HepG2 (cell line): ENCODE results near the gene LSM14B. TPM values are rescaled to one million over a fixed set of nuclear protein-coding genes. Genes with fewer than 3 reads are reported as not detected.

Experiments used
- CREB1 ChIP-seq, 2 experiments: fragments of 450-650 bp in 1 of 2; IDR thresholded peaks; 2 replicates each; pipeline ENCODE4 v1.6.1; 2016 to 2017; ENCODE audit warnings: control low read depth in 1 of 2, mild to moderate bottlenecking in 1 of 2, missing compliant biosample characterization in 1 of 2, missing genetic modification characterization in 1 of 2
- GLI4 ChIP-seq: sonication (generic); formaldehyde crosslinking; IDR thresholded peaks from 2 replicates; pipeline ENCODE4 v1.5.1; 2020; ENCODE audit warnings: missing genetic modification reagents, mild to moderate bottlenecking, moderate library complexity, borderline replicate concordance
- HDAC1 ChIP-seq: sonication (generic); formaldehyde crosslinking; IDR thresholded peaks from 2 replicates; pipeline ENCODE4 v1.5.1; 2020; ENCODE audit warnings: mild to moderate bottlenecking, missing genetic modification reagents
- HNRNPH1 ChIP-seq: fragments of 200-400 bp; formaldehyde crosslinking; optimal IDR thresholded peaks from 2 replicates; pipeline ENCODE3; 2017; ENCODE audit warnings: mild to moderate bottlenecking, low read depth, low read length
- HNRNPUL1 ChIP-seq: fragments of 200-400 bp; formaldehyde crosslinking; IDR thresholded peaks from 2 replicates; pipeline ENCODE4 v1.6.1; 2017; ENCODE audit warnings: low read depth, mild to moderate bottlenecking, low read length, moderate library complexity
- JUNB ChIP-seq: sonication (generic); formaldehyde crosslinking; IDR thresholded peaks from 2 replicates; pipeline ENCODE4 v1.8.0; 2022; ENCODE audit warnings: missing genetic modification reagents, mild to moderate bottlenecking, borderline replicate concordance
- MYC ChIP-seq: sonication (generic); formaldehyde crosslinking; IDR thresholded peaks from 2 replicates; pipeline ENCODE4 v1.9.0; 2021; ENCODE audit warnings: missing genetic modification reagents, borderline replicate concordance
- NCOR1 ChIP-seq: fragments of 200-600 bp; sonication (generic); IDR thresholded peaks from 2 replicates; pipeline ENCODE4 v1.7.0; 2017; ENCODE audit warnings: antibody characterized with exemption, low read length, borderline replicate concordance
- NR2F6 ChIP-seq, 2 experiments: IDR thresholded peaks; 2 replicates each; pipeline ENCODE4 v1.6.1; 2016; ENCODE audit warnings: antibody characterized with exemption in 1 of 2, mild to moderate bottlenecking in 1 of 2
- REPIN1 ChIP-seq: sonication (generic); formaldehyde crosslinking; IDR thresholded peaks from 2 replicates; pipeline ENCODE4 v1.8.0; 2022; ENCODE audit warnings: missing genetic modification reagents, low read depth, mild to moderate bottlenecking, borderline replicate concordance
- RFX1 ChIP-seq: fragments of 450-650 bp; IDR thresholded peaks from 2 replicates; pipeline ENCODE4 v1.6.1; 2017
- RNF2 ChIP-seq: fragments of 450-650 bp; conservative IDR thresholded peaks from 2 replicates; pipeline ENCODE4 v1.6.1; 2016; ENCODE audit warnings: low read depth
- ZBTB21 ChIP-seq: sonication (generic); formaldehyde crosslinking; IDR thresholded peaks from 2 replicates; pipeline ENCODE4 v1.4.0; 2020; ENCODE audit warnings: missing genetic modification reagents
- ZFP1 ChIP-seq: IDR thresholded peaks from 2 replicates; pipeline ENCODE4 v1.6.1; 2016
- ZMYM3 ChIP-seq: sonication (generic); formaldehyde crosslinking; IDR thresholded peaks from 2 replicates; pipeline ENCODE4 v1.5.1; 2020; ENCODE audit warnings: mild to moderate bottlenecking, missing genetic modification reagents
- ZNF235 ChIP-seq: sonication (generic); formaldehyde crosslinking; IDR thresholded peaks from 2 replicates; pipeline ENCODE4 v1.8.1; 2023; ENCODE audit warnings: mild to moderate bottlenecking, missing genetic modification reagents, borderline replicate concordance
- ZNF274 ChIP-seq: sonication (generic); formaldehyde crosslinking; IDR thresholded peaks from 2 replicates; pipeline ENCODE4 v1.5.1; 2020; ENCODE audit warnings: mild to moderate bottlenecking, missing genetic modification reagents
- ZNF331 ChIP-seq: sonication (generic); formaldehyde crosslinking; IDR thresholded peaks from 2 replicates; pipeline ENCODE4 v1.4.0; 2020; ENCODE audit warnings: missing genetic modification reagents
- ZNF775 ChIP-seq: sonication (generic); formaldehyde crosslinking; IDR thresholded peaks from 2 replicates; pipeline ENCODE4 v1.4.0; 2020; ENCODE audit warnings: missing genetic modification reagents, mild to moderate bottlenecking, moderate library complexity, borderline replicate concordance
- ZNF841 ChIP-seq: sonication (generic); formaldehyde crosslinking; IDR thresholded peaks from 2 replicates; pipeline ENCODE4 v1.8.1; 2023; ENCODE audit warnings: missing genetic modification reagents, borderline replicate concordance
- ZNF878 ChIP-seq: sonication (generic); formaldehyde crosslinking; IDR thresholded peaks from 2 replicates; pipeline ENCODE4 v1.8.1; 2023; ENCODE audit warnings: mild to moderate bottlenecking, missing genetic modification reagents, moderate library complexity
- polyA plus RNA-seq, 8 experiments: library from polyadenylated mRNA; depleted of rRNA in 3 of 8; stranded (reverse) in 7 of 8; unstranded in 1 of 8; fragments of >200 nt; fragmentation: Illumina TruSeq in 4 of 8; extraction: Trizol in 4 of 8; gene quantifications; 2 replicates each; pipeline versions ENCODE4 v1.2.1 to v1.2.3, GENCODE V29; 2011 to 2016; ENCODE audit warnings: low read depth in 4 of 8, missing spikeins in 1 of 8, mixed read lengths in 1 of 8; ENCODE audit not compliant: insufficient read depth in 1 of 8
- total RNA-seq, 5 experiments: library from RNA; depleted of rRNA; stranded (reverse); fragments of >200 nt; fragmentation: Illumina TruSeq; extraction: Trizol; gene quantifications; 2 replicates each; pipeline ENCODE4 v1.2.3, GENCODE V29; 2016; ENCODE audit warnings: low read depth in 1 of 5
- TF ChIP-seq, protein P1 (sequence below): sonication (generic); formaldehyde crosslinking; IDR thresholded peaks from 2 replicates; pipeline ENCODE4 v1.4.0; 2020; ENCODE audit warnings: mild to moderate bottlenecking, missing genetic modification reagents, borderline replicate concordance
- TF ChIP-seq, protein P2 (sequence below): sonication (generic); IDR thresholded peaks from 2 replicates; pipeline ENCODE4 v1.6.1; 2016; ENCODE audit warnings: low read depth, borderline replicate concordance
- TF ChIP-seq, protein P3 (sequence below): IDR thresholded peaks from 2 replicates; pipeline ENCODE4 v1.6.1; 2016; ENCODE audit warnings: low read depth, borderline replicate concordance

Gene LSM14B
- total and polyA plus RNA-seq, 2 of the 13 experiments (the other 11 are each of a cell fraction or from before 2014, with no cell fraction given) = 43.3 to 79.2 TPM

DNA sequence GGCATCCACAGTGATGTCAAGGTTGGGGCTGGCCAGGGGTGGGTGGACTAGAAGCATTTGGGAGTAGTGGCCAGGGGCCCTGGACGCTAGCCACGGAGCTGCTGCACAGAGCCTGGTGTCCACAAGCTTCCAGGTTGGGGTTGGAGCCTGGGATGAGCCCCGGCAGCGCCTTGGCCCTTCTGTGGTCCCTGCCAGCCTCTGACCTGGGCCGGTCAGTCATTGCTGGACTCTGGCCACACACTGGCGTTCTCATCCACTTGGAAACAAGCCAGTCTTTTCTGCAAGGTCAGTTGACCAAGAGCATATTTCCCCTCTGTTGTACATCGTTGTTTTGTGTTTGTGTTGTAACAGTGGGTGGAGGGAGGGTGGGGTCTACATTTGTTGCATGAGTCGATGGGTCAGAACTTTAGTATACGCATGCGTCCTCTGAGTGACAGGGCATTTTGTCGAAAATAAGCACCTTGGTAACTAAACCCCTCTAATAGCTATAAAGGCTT is 12.5 kb downstream of the LSM14B start (continued):
- TF ChIP-seq, protein P1, sequence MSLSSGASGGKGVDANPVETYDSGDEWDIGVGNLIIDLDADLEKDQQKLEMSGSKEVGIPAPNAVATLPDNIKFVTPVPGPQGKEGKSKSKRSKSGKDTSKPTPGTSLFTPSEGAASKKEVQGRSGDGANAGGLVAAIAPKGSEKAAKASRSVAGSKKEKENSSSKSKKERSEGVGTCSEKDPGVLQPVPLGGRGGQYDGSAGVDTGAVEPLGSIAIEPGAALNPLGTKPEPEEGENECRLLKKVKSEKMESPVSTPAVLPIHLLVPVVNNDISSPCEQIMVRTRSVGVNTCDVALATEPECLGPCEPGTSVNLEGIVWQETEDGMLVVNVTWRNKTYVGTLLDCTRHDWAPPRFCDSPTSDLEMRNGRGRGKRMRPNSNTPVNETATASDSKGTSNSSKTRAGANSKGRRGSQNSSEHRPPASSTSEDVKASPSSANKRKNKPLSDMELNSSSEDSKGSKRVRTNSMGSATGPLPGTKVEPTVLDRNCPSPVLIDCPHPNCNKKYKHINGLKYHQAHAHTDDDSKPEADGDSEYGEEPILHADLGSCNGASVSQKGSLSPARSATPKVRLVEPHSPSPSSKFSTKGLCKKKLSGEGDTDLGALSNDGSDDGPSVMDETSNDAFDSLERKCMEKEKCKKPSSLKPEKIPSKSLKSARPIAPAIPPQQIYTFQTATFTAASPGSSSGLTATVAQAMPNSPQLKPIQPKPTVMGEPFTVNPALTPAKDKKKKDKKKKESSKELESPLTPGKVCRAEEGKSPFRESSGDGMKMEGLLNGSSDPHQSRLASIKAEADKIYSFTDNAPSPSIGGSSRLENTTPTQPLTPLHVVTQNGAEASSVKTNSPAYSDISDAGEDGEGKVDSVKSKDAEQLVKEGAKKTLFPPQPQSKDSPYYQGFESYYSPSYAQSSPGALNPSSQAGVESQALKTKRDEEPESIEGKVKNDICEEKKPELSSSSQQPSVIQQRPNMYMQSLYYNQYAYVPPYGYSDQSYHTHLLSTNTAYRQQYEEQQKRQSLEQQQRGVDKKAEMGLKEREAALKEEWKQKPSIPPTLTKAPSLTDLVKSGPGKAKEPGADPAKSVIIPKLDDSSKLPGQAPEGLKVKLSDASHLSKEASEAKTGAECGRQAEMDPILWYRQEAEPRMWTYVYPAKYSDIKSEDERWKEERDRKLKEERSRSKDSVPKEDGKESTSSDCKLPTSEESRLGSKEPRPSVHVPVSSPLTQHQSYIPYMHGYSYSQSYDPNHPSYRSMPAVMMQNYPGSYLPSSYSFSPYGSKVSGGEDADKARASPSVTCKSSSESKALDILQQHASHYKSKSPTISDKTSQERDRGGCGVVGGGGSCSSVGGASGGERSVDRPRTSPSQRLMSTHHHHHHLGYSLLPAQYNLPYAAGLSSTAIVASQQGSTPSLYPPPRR (CRISPR knock-in tag) = no peak; the same call in 1 of the 2 replicates
- TF ChIP-seq ZMYM3 (CRISPR knock-in tag) = peak; percentile 51; the same call in 1 of the 2 replicates
- 0 out of 2 replicates have a peak, but pooled peaks have one; percentile 52 for TF ChIP-seq ZFP1 (CRISPR knock-in tag)
- no peak for TF ChIP-seq RNF2
- TF ChIP-seq HDAC1 = peak; percentile 65
- TF ChIP-seq, protein P2, sequence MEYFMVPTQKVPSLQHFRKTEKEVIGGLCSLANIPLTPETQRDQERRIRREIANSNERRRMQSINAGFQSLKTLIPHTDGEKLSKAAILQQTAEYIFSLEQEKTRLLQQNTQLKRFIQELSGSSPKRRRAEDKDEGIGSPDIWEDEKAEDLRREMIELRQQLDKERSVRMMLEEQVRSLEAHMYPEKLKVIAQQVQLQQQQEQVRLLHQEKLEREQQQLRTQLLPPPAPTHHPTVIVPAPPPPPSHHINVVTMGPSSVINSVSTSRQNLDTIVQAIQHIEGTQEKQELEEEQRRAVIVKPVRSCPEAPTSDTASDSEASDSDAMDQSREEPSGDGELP = peak; percentile 18; the same call in 1 of the 2 replicates
- TF ChIP-seq MYC (CRISPR knock-in tag) = no peak; the same call in 1 of the 2 replicates
- no peak for TF ChIP-seq ZNF878
- TF ChIP-seq, protein P3, sequence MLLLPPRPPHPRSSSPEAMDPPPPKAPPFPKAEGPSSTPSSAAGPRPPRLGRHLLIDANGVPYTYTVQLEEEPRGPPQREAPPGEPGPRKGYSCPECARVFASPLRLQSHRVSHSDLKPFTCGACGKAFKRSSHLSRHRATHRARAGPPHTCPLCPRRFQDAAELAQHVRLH (CRISPR knock-in tag) = no peak
- no peak for TF ChIP-seq RFX1
- TF ChIP-seq ZNF841 = no peak
- TF ChIP-seq REPIN1 (CRISPR knock-in tag) = peak; percentile 54
- no peak for TF ChIP-seq GLI4
- no peak for TF ChIP-seq HNRNPUL1
- TF ChIP-seq ZNF274 (CRISPR knock-in tag) = peak; percentile 59; the same call in 1 of the 2 replicates
- no peak for TF ChIP-seq ZNF235 (CRISPR knock-in tag)
- TF ChIP-seq ZNF331 (CRISPR knock-in tag) = peak; percentile 67; the same call in 1 of the 2 replicates
- TF ChIP-seq ZNF775 (CRISPR knock-in tag) = 0 out of 2 replicates have a peak, but pooled peaks have one; percentile 7
- no peak for TF ChIP-seq ZBTB21 (CRISPR knock-in tag)
- TF ChIP-seq NR2F6 (IDR thresholded peaks at IDR 0.05) = peak; percentile 65
- TF ChIP-seq NR2F6 (CRISPR knock-in tag; IDR thresholded peaks at IDR 0.05) = peak; percentile 83
- peak; percentile 47; the same call in 1 of the 2 replicates for TF ChIP-seq NCOR1
- TF ChIP-seq HNRNPH1 = peak; percentile 25
- 0 out of 2 replicates have a peak, but pooled peaks have one; percentile 20 for TF ChIP-seq CREB1 (IDR thresholded peaks at IDR 0.05)
- no peak; the same call in 1 of the 2 replicates for TF ChIP-seq CREB1 (CRISPR knock-in tag; IDR thresholded peaks at IDR 0.05)
- no peak for TF ChIP-seq JUNB (CRISPR knock-in tag)
